K562 (cell line): ENCODE results near the gene CDCA5. TPM values are rescaled to one million over a fixed set of nuclear protein-coding genes. Genes with fewer than 3 reads are reported as not detected.

ENCODE experiments used
- ARID3B ChIP-seq: fragments of 250-450 bp; sonication (Bioruptor Pico); IDR thresholded peaks from 2 replicates; pipeline ENCODE4 v1.4.0; 2020; ENCODE audit warnings: borderline replicate concordance
- ATF3 ChIP-seq, 2 experiments: fragments of 450-650 bp in 1 of 2; sonication (generic) in 1 of 2; formaldehyde crosslinking in 1 of 2; IDR thresholded peaks in 1 of 2; conservative IDR thresholded peaks in 1 of 2; 2 replicates each; pipeline versions ENCODE4 v1.6.1 to v1.8.1; 2016 to 2023; ENCODE audit warnings: mild to moderate bottlenecking in 2 of 2, moderate library complexity in 2 of 2, inconsistent platforms in 1 of 2, missing genetic modification reagents in 1 of 2
- CEBPG ChIP-seq, 3 experiments: fragments of 200-800 bp in 1 of 3; sonication (Bioruptor generic) in 1 of 3; sonication (generic) in 1 of 3; formaldehyde crosslinking in 1 of 3; IDR thresholded peaks in 2 of 3; conservative IDR thresholded peaks in 1 of 3; 2 replicates each; pipeline versions ENCODE4 v1.6.1 to v1.8.0; 2016 to 2022; ENCODE audit warnings: missing compliant biosample characterization in 2 of 3, missing genetic modification characterization in 2 of 3, mild to moderate bottlenecking in 1 of 3, missing genetic modification reagents in 1 of 3
- ELF2 ChIP-seq: fragments of 250-450 bp; sonication (Bioruptor Pico); IDR thresholded peaks from 2 replicates; pipeline ENCODE4 v1.5.0; 2021; ENCODE audit warnings: mild to moderate bottlenecking
- HDAC1 ChIP-seq, 2 experiments: fragments of 450-650 bp; IDR thresholded peaks; 2 replicates each; pipeline ENCODE4 v1.6.1; 2016 to 2017; ENCODE audit warnings: inconsistent platforms in 1 of 2, mild to moderate bottlenecking in 1 of 2, moderate library complexity in 1 of 2
- HLTF ChIP-seq: fragments of 450-650 bp; IDR thresholded peaks from 2 replicates; pipeline ENCODE4 v1.6.1; 2016
- HMG20B ChIP-seq: fragments of 250-450 bp; sonication (Bioruptor Pico); IDR thresholded peaks from 2 replicates; pipeline ENCODE4 v1.5.0; 2021; ENCODE audit warnings: mild to moderate bottlenecking
- KLF6 ChIP-seq: fragments of 250-450 bp; sonication (Bioruptor Pico); IDR thresholded peaks from 2 replicates; pipeline ENCODE4 v1.4.0; 2020; ENCODE audit warnings: mild to moderate bottlenecking, moderate library complexity, borderline replicate concordance
- L3MBTL2 ChIP-seq: fragments of 450-650 bp; IDR thresholded peaks from 2 replicates; pipeline ENCODE4 v1.6.1; 2016; ENCODE audit warnings: mild to moderate bottlenecking, moderate library complexity
- MEIS2 ChIP-seq: fragments of 450-650 bp; IDR thresholded peaks from 2 replicates; pipeline ENCODE4 v1.6.1; 2014; ENCODE audit warnings: mild to moderate bottlenecking; ENCODE audit not compliant: partially characterized antibody
- NCOA4 ChIP-seq: fragments of 450-650 bp; IDR thresholded peaks from 2 replicates; pipeline ENCODE4 v1.6.1; 2018; ENCODE audit warnings: mild to moderate bottlenecking; ENCODE audit not compliant: partially characterized antibody
- OTX1 ChIP-seq: fragments of 450-650 bp; formaldehyde crosslinking; IDR thresholded peaks from 2 replicates; pipeline ENCODE4 v1.4.0; 2022; ENCODE audit warnings: mild to moderate bottlenecking
- SMC3 ChIP-seq: conservative IDR thresholded peaks from 2 replicates; pipeline ENCODE4 v1.6.1; 2011; ENCODE audit warnings: low read depth, low read length, improper control_type of control experiment; ENCODE audit not compliant: insufficient read depth
- STAG1 ChIP-seq: sonication (generic); formaldehyde crosslinking; IDR thresholded peaks from 2 replicates; pipeline ENCODE4 v1.5.0; 2020; ENCODE audit warnings: missing genetic modification reagents, borderline replicate concordance
- TCFL5 ChIP-seq: fragments of 250-450 bp; sonication (Bioruptor Pico); conservative IDR thresholded peaks from 2 replicates; pipeline ENCODE4 v1.6.1; 2021; ENCODE audit warnings: mild to moderate bottlenecking, moderate library complexity, matching md5 sums
- TRIM25 ChIP-seq: fragments of 450-650 bp; IDR thresholded peaks from 2 replicates; pipeline ENCODE4 v1.7.0; 2016; ENCODE audit warnings: borderline replicate concordance
- YY1 ChIP-seq, 3 experiments: IDR thresholded peaks; 2 replicates each; pipeline ENCODE4 v1.6.1; 2011; ENCODE audit warnings: low read length in 2 of 3, mild to moderate bottlenecking in 2 of 3, moderate library complexity in 2 of 3, borderline replicate concordance in 1 of 3, control low read depth in 1 of 3, low read depth in 1 of 3; ENCODE audit not compliant: insufficient read depth in 3 of 3, insufficient replicate concordance in 2 of 3, control insufficient read depth in 1 of 3, insufficient read length in 1 of 3; ENCODE audit errors: extremely low read depth in 1 of 3
- ZKSCAN8 ChIP-seq: fragments of 200-800 bp; sonication (Bioruptor generic); IDR thresholded peaks from 2 replicates; pipeline ENCODE4 v1.6.1; 2016; ENCODE audit warnings: missing genetic modification characterization, missing compliant biosample characterization
- ZNF174 ChIP-seq: fragments of 250-450 bp; sonication (Bioruptor Pico); IDR thresholded peaks from 2 replicates; pipeline ENCODE4 v1.4.0; 2020; ENCODE audit warnings: mild to moderate bottlenecking
- ZNF311 ChIP-seq: fragments of 250-450 bp; sonication (Bioruptor Pico); IDR thresholded peaks from 2 replicates; pipeline ENCODE4 v1.4.0; 2020; ENCODE audit warnings: mild to moderate bottlenecking, moderate library complexity
- ZNF830 ChIP-seq: fragments of 250-450 bp; sonication (Bioruptor Pico); IDR thresholded peaks from 2 replicates; pipeline ENCODE4 v1.5.0; 2021; ENCODE audit warnings: mild to moderate bottlenecking
- polyA plus RNA-seq, 8 experiments: library from polyadenylated mRNA; depleted of rRNA in 4 of 8; stranded (reverse) in 5 of 8; unstranded in 3 of 8; fragments of >200 nt; fragmentation: Nextera tagmentation in 2 of 8; fragmentation: Illumina TruSeq in 1 of 8; extraction: Ambion mirVana in 2 of 8; extraction: Trizol in 1 of 8; gene quantifications; 2 replicates each; pipeline versions ENCODE4 v1.2.1 to v1.2.3, GENCODE V29; 2011 to 2014; ENCODE audit warnings: inconsistent platforms in 1 of 8, missing spikeins in 1 of 8
- total RNA-seq, 7 experiments: library from RNA; depleted of rRNA in 6 of 7; stranded (reverse); fragments of >200 nt in 6 of 7; fragmentation: Illumina TruSeq in 2 of 7; extraction: Trizol in 2 of 7; gene quantifications; 2 replicates each; pipeline versions ENCODE4 v1.2.1 to v1.2.3, GENCODE V29; 2011 to 2021; ENCODE audit warnings: low replicate concordance in 1 of 7

CDCA5 gene
- total and polyA plus RNA-seq, 9 of the 15 experiments (the other 6 are each of a cell fraction or from before 2014, with no cell fraction given) = 18.9 to 94.3 (median 64.6) TPM

GRCh38 chr11:65040847-65041622 lies 42.8 kb downstream of the CDCA5 start, which contains the start of gene SAC3D1 (continued):
- no peak for TF ChIP-seq SMC3
- no peak for TF ChIP-seq ZNF311 (CRISPR knock-in tag)
- TF ChIP-seq OTX1 (CRISPR knock-in tag) = no peak
- no peak for TF ChIP-seq HLTF
- TF ChIP-seq HMG20B (CRISPR knock-in tag) = no peak
- TF ChIP-seq ZKSCAN8 = no peak
- no peak for TF ChIP-seq NCOA4
- TF ChIP-seq STAG1 (CRISPR knock-in tag) = no peak
- TF ChIP-seq HDAC1 (IDR thresholded peaks at IDR 0.05) = peak in 1 of 2 experiments; percentile 65; a peak in 1 of 4 replicates
- TF ChIP-seq ARID3B = no peak
- peak; percentile 78 for TF ChIP-seq L3MBTL2
- peak in 2 of 3 experiments; percentile 40 to 79 for TF ChIP-seq YY1 (IDR thresholded peaks at IDR 0.05; ENCODE audit: borderline replicate concordance in 1 of 3, control insufficient read depth in 1 of 3, extremely low read depth in 1 of 3, insufficient read depth in 3 of 3, insufficient read length in 1 of 3, insufficient replicate concordance in 2 of 3, low read depth in 1 of 3, low read length in 2 of 3)
- TF ChIP-seq TRIM25 = no peak
- 0 out of 2 replicates have a peak, but pooled peaks have one; percentile 18 for TF ChIP-seq CEBPG (CRISPR knock-in tag; IDR thresholded peaks at IDR 0.05)
- TF ChIP-seq CEBPG (tag; conservative IDR thresholded peaks at IDR 0.05 in 1 of 2, IDR thresholded peaks at IDR 0.05 in 1 of 2) = no peak
- no peak for TF ChIP-seq ATF3 (IDR thresholded peaks at IDR 0.05)
- 0 out of 2 replicates have a peak, but pooled peaks have one; percentile 18 for TF ChIP-seq ATF3 (CRISPR knock-in tag; conservative IDR thresholded peaks at IDR 0.05)
- no peak for TF ChIP-seq ZNF830
- no peak for TF ChIP-seq TCFL5 (CRISPR knock-in tag)
- no peak for TF ChIP-seq ELF2 (CRISPR knock-in tag)
- TF ChIP-seq ZNF174 (CRISPR knock-in tag) = no peak
- no peak for TF ChIP-seq MEIS2
- peak; percentile 22; the same call in 1 of the 2 replicates for TF ChIP-seq KLF6 (CRISPR knock-in tag)
